Measurements from ENCODE around the gene TSPAN11.

DNA sequence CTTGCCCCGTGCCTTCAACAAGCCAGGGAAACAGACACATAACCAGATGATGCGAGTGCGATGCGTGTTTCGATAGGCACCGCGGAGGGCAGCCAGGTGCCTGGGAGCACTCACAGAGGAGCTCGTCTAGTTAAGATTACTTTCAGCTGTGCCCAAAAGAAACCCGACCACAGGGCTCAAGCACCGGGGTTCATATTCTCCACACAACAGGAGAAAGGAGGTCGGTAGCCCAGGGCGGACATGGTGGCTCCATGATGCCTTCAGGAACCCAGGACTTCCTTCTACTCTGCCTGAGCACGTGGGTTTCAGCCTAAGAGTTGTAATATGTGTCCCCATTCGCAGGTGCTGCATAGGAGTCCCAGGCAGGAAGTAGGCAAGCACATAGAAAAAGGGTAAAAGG lies 93.4 kb downstream of the TSPAN11 start:
- TF ChIP-seq, protein P1, sequence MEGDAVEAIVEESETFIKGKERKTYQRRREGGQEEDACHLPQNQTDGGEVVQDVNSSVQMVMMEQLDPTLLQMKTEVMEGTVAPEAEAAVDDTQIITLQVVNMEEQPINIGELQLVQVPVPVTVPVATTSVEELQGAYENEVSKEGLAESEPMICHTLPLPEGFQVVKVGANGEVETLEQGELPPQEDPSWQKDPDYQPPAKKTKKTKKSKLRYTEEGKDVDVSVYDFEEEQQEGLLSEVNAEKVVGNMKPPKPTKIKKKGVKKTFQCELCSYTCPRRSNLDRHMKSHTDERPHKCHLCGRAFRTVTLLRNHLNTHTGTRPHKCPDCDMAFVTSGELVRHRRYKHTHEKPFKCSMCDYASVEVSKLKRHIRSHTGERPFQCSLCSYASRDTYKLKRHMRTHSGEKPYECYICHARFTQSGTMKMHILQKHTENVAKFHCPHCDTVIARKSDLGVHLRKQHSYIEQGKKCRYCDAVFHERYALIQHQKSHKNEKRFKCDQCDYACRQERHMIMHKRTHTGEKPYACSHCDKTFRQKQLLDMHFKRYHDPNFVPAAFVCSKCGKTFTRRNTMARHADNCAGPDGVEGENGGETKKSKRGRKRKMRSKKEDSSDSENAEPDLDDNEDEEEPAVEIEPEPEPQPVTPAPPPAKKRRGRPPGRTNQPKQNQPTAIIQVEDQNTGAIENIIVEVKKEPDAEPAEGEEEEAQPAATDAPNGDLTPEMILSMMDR (IDR thresholded peaks at IDR 0.05): no peak
- no peak for TF ChIP-seq EP300 (IDR thresholded peaks at IDR 0.05)

All from ovary (tissue), 3 donors.